ENCODE results near the gene SCN1B. TPM values are rescaled to one million over a fixed set of nuclear protein-coding genes. Genes with fewer than 3 reads are reported as not detected.
"Not testable (repeated sequence)": the region's sequence is repeated elsewhere in the genome, so short reads cannot be mapped to it uniquely, and the experiment has no call there.

Gene SCN1B
- total RNA-seq, 1 donor from 2014 or later, result 0.69 TPM

DNA sequence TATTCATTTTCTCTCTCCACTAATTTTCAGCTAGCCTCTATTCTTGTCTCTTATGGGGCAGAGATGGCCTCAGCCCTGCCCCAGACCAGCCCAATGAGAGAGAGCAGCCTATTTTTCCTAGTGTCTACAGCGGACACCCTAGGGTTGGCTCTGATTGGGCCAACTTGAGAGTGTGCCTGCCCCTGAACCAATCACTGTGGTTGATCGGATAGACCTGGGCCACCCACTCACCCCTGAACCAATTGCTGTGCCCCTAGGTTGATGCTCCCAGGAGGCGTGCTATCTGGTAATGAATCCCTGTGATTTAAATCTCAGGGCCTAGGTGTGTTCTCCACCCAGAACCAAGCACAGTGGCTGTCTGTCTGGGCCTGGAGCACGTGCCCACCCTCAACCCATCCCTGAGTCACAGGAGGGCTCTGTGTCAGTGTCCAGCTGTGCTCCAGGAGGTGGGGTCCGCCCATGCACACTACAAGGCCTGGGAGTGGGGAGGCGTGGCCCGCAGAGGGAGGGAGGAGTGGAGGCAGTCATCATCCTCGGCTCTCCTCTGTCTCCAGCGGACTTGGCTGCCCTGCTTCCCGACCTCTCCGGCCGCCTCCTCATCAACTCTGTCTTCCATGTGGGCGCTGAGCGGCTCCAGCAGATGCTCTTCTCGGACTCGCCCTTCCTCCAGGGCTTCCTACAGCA, 14.9 kb upstream of the SCN1B start:
- intact Hi-C loops (cut with micrococcal nuclease), result no loop called here

DNA sequence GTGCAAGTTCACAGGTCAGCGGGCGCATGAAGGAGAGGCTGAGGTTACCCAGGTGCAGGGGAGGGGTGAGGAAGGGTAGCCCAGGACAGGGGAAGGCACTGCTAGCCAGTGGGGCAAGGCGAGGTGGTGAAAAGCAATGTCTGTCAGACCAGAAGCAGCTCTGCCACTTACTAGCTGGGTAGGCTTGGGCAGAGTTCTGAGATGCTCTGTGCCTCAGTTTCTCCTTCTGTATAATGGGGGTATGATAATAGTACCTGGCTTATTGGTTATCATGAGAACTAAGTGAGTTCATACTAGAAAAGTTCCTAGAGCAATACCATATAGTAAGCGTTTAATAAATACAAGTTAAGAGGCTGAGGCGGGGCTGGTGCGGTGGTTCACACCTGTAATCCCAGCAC, 14.3 kb upstream of the SCN1B start:
- intact Hi-C loops (cut with micrococcal nuclease), result no loop called here

GRCh38 chr19:35017507-35017906, 12.8 kb upstream of the SCN1B start:
- intact Hi-C loops (cut with micrococcal nuclease), result no loop called here

DNA sequence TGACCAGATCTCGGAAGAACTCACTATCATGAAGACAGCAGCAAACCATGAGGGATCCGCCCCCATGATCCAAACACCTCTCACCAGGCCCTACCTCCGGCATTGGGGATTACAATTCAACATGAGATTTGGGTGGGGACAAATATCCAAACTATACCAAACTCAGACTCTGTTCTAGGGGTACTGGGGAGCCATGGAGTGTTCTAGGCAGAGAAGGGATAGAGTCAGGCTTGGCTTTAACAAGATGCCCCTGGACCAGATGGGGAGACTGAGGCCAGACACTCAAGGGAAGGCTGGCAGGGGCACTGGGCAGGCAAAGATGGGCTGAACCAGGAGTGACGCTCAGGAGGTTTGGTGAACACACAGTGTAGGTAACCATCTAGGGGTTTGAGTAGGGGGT, 11.9 kb upstream of the SCN1B start:
- intact Hi-C loops (cut with micrococcal nuclease), result no loop called here

DNA sequence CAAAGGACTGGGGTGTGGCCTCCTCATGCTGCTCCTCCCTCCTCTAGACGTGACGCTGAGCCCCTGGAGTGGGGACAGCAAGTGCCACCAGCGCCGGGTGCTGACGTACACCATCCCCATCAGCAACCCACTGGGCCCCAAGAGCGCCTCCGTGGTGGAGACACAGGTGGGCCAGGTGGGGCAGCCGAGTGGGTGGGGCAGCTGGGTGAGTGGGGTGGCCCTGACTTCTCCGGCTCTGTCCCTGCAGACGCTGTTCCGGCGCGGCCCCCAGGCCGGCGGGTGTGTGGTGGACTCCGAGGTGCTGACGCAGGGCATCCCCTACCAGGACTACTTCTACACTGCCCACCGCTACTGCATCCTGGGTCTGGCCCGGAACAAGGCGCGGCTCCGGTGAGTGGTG, 11.1 kb upstream of the SCN1B start:
- intact Hi-C loops (cut with micrococcal nuclease), result no loop called here

GRCh38 chr19:35021016-35021415, 9.3 kb upstream of the SCN1B start:
- intact Hi-C loops (cut with micrococcal nuclease), result no loop called here

DNA sequence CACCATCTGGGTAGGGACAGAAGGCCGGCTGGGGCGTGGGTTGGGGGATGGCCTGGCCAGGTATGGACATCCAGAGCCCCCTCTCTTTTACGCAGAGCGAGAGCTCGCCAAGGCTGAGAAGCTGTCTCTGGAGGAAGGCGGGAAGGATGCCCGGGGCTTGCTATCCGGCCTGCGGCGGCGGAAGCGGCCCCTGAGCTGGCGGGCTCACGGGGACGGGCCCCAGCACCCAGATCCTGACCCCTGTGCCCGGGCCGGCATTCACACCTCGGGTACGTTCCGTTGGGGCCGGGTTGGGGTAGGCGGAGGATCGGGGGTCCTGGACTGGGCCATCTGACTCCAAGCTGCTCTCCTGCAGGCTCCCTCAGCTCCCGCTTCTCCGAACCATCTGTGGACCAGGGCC, 8.7 kb upstream of the SCN1B start:
- intact Hi-C loops (cut with micrococcal nuclease), result no loop called here

GRCh38 chr19:35022460-35022859, 7.8 kb upstream of the SCN1B start:
- intact Hi-C loops (cut with micrococcal nuclease), result no loop called here

DNA sequence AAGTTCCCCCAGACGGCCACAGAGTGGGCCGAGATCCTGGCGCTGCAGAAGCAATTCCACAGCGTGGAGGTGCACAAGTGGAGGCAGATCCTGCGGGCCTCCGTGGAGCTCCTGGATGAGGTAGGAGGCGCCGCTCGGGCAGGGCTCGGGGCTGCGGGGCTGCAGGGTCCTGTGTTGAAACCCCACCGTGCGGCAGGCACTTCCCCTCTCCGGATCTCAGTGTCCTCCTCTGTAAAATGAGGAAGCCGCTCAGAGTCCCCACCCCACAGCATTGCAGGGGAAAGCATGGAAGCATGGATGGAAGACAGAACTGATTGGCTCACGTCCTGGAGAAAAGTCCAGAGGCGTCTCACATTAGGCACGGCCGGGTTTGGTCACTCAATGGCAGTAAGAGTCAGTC, 6.8 kb upstream of the SCN1B start:
- intact Hi-C loops (cut with micrococcal nuclease), result no loop called here

GRCh38 chr19:35024095-35024494, 6.2 kb upstream of the SCN1B start:
- intact Hi-C loops (cut with micrococcal nuclease), result no loop called here

GRCh38 chr19:35025969-35026368, 4.3 kb upstream of the SCN1B start:
- intact Hi-C loops (cut with micrococcal nuclease), result no loop called here

DNA sequence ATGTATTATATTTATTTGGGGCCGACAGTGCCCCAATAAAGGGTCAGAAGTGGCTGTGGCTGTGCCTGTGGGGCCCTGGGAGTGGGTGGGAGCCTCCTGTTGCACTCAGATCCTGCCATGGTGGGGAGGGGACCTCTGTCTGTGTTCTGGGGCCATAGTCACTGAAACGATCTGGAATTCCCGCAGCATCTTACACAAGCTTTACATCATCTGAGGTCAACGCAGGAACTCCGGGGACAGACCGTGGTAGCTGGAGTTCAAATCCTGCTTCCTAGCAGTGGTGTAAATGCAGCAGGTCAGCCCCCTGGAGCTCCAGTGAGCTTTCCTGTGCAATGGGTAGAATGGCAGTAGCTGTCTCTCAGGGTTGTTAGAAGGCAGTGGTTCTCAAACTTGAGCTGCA, 3.9 kb upstream of the SCN1B start:
- intact Hi-C loops (cut with micrococcal nuclease), result no loop called here

GRCh38 chr19:35027009-35027408, 3.3 kb upstream of the SCN1B start:
- intact Hi-C loops (cut with micrococcal nuclease), result no loop called here

- intact Hi-C loops (cut with micrococcal nuclease), result no loop called here
Observed at GRCh38 chr19:35027851-35028599, 2.2 kb upstream of the SCN1B start.

- intact Hi-C loops (cut with micrococcal nuclease), result not testable (repeated sequence)
Observed at GRCh38 chr19:35028600-35028885, 1.7 kb upstream of the SCN1B start.

- intact Hi-C loops (cut with micrococcal nuclease), result not testable (repeated sequence)
Observed at GRCh38 chr19:35029275-35029736, 964 bp upstream of the SCN1B start.

- intact Hi-C loops (cut with micrococcal nuclease), result no loop called here
Observed at GRCh38 chr19:35029737-35030256, 473 bp upstream of the SCN1B start.

DNA sequence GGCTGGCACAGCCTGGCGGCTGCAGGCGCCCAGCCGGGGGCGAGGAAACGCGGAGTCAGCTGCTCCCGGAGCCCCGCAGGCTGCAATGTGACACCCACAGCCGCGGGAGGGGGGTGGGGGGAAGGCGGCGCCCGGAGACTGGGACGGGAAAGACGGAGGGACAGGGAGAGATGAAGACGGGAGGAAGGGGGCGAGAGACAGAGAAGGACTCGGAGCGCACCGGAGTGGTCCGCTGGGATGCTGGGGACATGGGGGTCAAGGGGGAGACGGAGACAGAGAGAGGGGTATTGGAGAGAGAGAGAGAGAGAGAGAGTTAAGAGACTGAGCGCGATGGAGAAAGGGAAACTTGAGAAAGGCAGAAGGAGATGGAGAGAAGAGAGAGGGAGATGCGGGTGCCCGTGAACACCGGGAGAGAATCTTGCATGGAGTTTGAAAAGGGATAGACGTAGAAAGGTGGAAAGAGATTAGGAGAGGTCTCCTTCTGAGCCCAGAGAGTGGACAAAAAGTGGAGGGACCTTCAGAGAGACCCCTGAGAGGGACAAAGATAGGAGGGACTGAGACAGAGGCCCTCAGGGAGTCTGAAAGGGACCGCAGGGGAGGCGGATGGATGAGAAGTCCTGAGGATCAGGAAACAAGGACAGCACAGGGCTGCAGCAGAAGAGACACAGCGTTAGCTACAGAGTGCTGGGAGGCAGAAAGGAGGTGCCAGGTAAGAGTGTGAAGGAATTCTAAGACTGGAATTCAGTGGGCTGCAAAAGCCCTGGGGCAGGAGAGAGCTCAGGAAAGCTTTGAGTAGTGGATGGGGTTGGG, 1.0 kb downstream of the SCN1B start:
- intact Hi-C loops (cut with micrococcal nuclease), result no loop called here

DNA sequence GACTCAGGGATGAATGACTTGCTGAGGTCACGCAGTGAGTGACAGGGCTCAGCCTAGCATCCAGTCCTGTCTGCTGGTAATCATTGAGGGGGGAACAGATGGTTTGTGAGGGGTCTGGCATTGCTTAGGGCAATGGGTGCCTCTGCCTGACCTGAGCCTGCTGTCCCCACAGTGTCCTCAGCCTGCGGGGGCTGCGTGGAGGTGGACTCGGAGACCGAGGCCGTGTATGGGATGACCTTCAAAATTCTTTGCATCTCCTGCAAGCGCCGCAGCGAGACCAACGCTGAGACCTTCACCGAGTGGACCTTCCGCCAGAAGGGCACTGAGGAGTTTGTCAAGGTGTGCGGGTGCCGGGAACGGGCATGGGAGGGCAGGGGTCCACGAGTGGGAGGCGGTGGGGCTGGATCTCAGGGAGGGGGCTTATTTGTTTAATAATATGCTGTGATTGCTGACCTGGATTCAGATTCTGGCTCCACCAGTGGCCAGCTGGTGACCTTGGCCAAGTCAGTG, 2.1 kb downstream of the SCN1B start:
- intact Hi-C loops (cut with micrococcal nuclease), result no loop called here

GRCh38 chr19:35033067-35034004, 3.1 kb downstream of the SCN1B start:
- intact Hi-C loops (cut with micrococcal nuclease), result no loop called here

DNA sequence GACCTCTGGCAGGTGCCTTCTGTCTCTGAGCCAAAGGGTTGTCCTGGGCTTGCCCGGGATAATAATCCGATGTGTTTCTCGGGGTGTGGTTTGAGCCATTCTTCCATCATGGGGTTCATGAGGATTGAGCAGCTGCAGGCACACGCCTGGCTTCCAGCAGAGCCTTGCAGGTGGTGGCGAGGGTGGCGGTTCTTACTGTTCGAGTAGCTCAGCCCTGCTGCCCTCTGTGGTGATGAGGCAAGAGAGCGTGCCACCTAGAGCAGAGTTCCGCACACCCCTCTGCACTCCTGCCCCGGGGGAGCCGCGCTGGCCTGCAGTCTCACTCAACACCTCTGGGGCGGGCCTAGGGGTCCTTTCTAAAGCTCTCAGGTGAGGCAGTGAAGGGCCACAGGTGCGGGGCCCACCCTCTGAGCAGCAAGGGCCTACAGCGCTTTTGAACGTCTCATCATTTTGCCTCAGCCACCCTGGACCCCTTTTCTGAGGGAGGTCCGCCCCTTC, 3.8 kb downstream of the SCN1B start:
- intact Hi-C loops (cut with micrococcal nuclease), result no loop called here

All from T-helper 1 cell treated with Interleukin-12 subunit alpha and Interleukin-12 subunit beta and Interleukin-4 antibody, amounts not matched to agents 30 ng/mL and 1 ng/mL, for 36 hours (primary cell).